Iris pigment epithelial cell (primary cell): ENCODE data around the gene CLEC16A.
"Not testable (repeated sequence)": the region's sequence is repeated elsewhere in the genome, so short reads cannot be mapped to it uniquely, and the experiment has no call there.

Experiments used
- DNase-seq: peaks from one replicate; pipeline ENCODE4 v3.0.0-alpha.2; 2011; ENCODE audit warnings: low read depth

Gene CLEC16A

GRCh38 chr16:10966129-10966528 is 21.8 kb downstream of the CLEC16A start:
- DNase-seq: no peak

DNA sequence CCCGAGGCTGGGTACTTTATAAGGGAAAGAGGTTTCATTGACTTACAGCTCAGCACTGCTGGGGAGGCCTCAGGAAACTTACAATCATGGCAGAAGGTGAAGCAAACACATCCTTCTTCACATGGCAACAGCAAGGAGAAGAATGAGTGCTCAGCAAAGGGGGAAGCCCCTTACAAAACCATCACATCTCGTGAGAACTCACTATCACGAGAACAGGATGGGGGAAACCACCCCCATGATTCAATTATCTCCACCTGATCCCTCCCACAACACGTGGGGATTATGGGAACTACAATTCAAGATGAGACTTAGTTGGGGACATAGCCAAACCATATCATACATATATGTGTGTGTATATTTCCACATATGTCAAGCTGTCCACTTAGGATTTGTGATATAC is 22.2 kb downstream of the CLEC16A start:
- DNase-seq: not testable (repeated sequence)

DNA sequence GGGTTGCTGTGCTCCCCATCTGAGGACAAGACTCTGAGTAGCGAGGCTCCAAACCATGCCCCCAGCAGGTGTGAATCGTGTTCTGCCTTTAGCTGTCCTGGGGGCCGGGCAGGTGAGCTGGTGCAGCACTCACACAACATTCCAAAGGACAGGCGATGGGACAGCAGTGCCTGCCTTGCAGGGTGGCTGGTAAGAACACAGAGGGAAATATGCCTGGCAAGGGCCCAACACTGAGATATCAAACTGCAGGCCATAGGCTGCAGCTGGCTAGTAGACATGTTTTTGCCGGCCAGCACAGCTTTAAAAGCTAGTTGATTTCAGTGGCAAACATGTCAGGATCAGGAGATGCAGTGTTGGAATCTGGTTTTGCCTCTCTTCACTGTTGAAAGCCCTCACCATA is 23.6 kb downstream of the CLEC16A start:
- DNase-seq: no peak

- no peak for DNase-seq
Measured at GRCh38 chr16:10968498-10968897, 24.1 kb downstream of the CLEC16A start.

- no peak for DNase-seq
Measured at GRCh38 chr16:10969615-10970014, 25.3 kb downstream of the CLEC16A start.

GRCh38 chr16:10970065-10970464 is 25.7 kb downstream of the CLEC16A start:
- DNase-seq: no peak

- DNase-seq: peak; percentile 83
Measured at GRCh38 chr16:10971560-10971961, 27.2 kb downstream of the CLEC16A start.

GRCh38 chr16:10972108-10972818 is 27.9 kb downstream of the CLEC16A start:
- no peak for DNase-seq

DNA sequence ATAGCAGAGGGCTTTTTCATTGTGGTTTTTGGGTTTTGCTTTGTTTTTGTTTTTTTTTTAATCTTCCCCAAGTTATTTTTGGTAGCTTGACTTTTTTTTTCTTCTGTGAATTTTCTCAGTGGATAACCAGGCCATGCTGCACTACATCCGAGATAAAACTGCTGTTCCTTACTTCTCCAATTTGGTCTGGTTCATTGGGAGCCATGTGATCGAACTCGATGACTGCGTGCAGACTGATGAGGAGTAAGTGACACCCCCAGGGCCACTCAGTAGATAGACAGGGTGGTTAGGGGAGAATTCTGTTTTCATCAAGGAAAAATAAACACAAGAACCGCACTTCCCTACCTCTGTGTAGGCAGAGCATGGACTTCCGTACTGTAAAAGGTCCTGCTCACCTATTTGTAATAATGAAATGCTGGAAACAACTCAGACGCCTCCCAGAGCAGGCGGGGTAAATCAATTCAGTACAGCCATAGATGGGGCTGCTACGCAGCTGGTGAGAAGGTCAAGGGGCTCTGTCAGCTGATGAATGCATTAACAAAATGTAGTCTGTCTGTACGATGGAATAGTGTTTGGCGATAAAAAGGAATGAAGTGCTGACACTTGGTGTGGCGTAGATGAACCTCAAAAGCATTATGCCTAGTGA is 28.6 kb downstream of the CLEC16A start:
- no peak for DNase-seq

DNA sequence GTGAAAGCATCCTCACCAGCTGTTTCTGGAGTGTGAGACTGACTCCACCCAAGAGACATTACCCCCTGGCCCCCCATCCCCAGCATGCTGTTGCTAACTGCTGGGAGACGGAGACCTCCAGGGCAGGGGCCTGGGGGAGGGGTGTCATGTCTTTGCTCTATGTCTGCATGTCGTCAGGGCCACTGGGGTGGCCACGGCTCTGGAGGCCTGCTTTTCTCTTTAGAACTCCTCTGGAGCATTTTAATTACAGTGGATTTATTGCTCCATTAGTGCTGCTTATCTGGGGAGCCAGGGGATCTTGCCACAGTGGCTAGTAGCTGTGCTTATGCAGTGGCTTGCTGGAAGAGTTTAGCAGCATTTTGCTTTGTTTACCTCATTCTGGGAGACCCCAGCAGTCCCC is 32.3 kb downstream of the CLEC16A start:
- DNase-seq: no peak

DNA sequence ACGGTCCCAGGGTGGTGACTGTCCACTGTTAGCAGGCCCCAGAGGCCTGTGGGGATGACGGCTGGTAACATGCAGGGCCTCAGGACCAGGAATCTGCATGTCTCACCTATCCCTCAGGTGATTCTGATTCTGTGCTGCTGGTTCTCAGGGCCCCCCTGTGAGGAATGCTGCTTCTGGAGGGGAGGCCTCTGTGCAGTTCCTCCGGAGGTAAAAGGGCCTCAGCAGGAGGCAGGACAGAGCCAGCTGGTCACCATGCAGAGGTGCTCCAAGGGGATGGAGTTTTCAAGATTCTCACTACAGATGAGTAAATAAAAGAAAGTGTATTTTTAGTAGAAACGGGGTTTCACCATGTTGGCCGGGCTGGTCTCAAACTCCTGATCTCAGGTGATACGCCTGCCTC is 33.8 kb downstream of the CLEC16A start:
- DNase-seq: no peak

DNA sequence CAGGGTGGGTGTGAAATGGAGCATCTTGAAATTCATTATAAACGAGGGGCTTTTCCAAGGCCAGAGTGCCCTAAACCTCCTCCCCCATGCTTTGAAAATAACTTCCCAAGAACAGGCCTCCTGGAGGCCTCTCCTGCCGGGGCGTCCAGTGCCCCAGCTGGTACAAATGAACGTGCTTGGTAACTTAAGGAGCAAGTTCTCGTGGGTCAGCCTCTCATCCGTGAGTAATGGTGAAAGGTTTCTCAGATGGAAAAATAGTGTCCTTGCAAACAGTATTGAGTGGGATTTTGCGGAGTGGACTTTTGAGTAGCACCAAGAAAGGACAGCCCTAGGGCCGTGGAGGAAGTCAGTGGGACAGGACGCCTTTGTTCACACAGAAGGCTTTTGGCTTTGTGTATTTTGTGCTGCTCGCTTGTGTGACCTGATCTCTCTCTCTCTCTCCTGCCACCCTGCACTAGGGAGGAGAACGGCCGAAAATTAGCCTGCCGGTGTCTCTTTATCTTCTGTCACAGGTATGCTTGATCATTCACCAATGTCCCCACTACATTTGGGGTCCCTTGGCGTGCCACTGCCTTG is 34.6 kb downstream of the CLEC16A start:
- DNase-seq: no peak

GRCh38 chr16:10979717-10980601 is 35.6 kb downstream of the CLEC16A start:
- peak; percentile 31 for DNase-seq

DNA sequence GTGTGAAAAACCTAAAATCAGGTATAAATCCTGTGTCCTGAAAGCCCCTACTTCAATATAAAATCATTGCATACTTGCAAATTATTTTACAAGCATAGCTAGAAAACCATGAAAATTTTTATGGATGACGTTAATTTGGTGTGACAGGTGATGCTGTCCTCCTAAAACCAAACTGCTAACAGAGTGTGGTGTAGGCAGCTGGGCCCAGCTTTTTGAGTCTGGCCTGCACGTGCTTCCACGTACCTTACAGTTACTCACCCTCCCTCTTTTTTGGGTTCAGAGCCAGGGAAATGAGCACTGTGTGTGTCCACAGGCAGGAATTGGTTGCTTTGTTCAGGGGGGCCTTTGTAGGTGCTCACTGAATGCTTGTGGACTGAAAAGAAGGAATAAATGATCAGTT is 36.4 kb downstream of the CLEC16A start:
- DNase-seq: no peak

GRCh38 chr16:10981697-10982216 is 37.4 kb downstream of the CLEC16A start:
- DNase-seq: no peak

DNA sequence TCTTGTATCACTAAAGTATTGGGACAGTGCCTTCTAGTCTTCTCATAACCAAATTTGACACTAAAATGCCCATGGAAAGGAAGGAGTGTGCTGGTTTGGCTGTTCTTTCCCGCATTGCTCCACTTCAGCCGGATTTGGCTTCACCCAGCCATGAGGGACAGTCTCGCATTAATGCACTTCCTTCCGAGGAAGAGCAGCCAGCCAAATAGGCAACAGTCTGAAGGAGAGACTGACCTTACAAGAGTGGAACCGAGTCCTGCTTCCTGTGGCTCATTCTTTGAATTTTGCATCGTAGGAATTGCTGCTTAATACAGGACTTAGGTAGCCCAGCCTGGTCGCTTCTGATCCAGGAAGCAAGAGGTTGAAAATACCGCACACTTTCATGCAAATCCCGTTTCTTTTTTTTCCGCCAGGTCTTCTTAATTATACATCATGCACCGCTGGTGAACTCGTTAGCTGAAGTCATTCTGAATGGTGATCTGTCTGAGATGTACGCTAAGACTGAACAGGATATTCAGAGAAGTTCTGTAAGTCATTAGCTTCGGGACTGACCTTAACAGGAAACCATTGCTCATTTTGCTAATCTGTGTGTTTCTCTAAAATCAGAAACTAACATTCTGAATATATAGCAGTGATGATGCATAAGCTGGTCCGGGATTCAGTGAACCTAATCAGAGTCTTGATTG is 38.2 kb downstream of the CLEC16A start:
- peak; percentile 50 for DNase-seq

DNA sequence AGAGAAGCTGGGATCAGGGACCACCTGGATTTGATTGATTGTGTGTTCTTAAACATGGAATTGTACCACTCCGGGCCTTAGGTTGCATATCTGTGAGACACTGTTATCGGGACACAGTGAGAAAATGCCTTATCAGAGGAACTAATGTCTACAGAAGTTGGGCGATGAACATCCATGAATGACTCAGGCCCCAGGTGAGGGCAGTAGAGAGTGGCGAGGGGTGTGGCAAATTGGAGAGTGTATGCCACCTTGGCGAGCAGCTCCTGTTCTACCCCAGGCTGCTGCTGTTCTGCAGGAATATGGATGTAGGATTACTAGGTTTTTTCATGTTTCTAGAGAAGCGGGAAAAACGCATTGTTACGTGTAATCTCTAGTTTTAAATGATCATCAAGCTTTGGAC is 38.8 kb downstream of the CLEC16A start:
- DNase-seq: no peak

DNA sequence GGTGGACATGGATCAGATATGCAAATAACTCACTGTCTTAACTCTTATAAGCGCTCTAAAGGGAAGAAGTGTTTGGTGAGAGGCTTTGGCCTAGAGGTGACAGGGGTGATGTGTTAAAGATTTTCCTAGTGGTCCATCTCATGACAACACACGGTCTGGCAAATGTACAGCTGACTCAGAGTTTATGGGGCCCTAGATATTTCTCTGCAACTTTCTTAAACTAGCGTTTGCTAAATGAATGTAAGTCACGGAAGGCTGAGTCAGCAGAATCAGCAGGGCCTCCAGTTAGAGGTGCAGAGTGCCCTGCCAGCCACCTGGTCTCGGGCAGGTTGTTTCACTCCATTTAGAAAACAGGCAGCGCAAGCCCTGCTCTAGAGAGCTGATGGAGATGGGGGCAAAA is 40.1 kb downstream of the CLEC16A start:
- DNase-seq: peak; percentile 61

DNA sequence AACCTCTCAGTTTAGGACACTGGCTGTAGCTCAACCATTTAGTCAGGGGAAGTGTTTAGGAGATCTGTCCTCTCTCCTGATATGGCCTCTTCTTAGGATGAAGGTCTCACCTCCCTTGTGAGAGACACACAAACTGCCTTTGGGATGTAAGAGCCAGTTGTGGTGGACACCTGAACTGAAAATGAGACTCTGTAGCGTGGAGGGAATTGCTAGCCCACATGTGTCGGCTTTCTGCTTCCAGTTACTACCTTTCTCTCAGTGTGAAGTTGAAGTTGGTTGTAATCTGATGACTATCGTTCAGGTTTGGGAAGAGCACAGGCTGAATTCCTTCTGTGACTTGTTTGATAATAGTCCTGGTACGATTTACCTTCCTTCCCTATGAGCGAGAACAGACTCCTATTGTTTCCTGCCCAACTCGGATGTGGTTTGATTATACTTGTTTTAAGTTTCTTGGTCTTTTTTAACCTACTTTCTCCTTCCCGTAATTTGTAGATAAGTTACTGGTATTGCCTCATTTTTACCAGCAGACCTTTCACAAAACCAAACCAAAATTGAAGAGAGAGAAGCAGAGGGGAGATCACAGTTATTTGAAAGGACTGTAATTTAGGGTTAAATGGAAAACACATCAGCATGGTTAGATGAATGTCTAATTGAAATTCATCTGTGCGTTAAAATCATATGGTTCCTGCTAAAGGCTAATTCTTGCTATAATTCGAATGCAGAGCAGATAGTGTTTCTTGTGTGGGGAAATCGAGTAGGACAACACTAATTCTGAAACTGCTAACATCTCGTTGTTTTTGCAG is 43.2 kb downstream of the CLEC16A start:
- DNase-seq: no peak

DNA sequence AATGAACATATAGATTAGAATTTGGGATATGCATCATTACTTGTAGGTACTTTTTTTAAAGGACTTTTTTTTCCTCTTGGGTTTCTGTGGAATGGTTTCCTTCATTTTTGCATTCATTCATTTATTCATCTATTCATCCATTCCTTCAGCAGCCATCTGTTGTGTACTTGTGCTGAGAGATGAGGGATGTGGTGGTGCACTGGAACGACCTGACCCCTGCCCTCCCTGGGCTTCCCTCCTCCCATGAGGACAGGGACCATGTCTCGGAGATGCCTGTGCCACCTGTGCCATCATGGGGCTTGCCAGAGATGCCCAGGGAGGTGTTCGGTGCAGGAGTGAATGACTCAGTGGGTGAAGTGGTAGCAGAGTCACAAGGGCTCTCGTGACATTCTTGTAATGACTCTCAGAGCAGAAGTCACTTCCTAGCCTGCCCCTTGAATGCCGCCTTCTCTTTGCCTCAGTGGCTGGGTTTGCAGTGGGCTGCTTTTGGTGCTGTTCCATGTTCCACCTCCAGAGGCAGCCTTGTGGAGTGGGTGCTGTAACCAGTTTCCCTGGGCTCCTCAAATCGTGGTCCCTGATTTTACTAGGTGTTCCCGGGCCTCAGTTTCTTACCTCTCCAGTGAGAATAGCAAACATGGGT is 43.9 kb downstream of the CLEC16A start:
- no peak for DNase-seq
